ENCODE results near the gene PHF8. TPM values are rescaled to one million over a fixed set of nuclear protein-coding genes. Genes with fewer than 3 reads are reported as not detected.

Gene PHF8
- total RNA-seq, 1 donor from 2014 or later: 41.8 TPM

DNA sequence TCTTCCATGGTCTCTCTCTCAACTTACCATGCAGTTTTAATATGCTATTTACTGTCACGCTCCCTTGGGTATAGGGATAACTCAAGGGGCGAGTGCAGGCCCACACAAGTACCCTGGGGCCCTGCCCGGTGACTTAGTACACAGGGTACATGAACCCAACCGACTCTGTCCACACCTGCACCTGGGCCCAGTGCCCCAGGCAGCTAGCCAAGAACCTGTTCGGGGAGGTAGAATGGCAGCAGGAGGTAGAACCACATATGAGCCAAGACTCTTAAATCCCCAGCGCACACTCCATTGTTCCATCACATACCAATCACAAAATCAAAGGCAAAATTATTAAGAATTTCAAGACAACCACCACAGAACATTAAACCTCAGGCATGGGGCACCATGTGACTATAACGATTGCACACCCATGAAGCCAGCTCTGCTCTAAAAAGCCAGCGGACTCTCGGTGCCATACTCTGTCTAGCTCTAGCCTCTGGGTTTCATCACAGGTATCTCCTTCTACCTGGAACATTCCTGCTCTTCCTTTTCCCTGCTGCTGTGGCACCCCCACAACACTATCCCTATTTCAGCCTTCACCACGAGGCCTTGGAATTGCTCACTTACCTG is 14.6 kb downstream of the PHF8 start:
- intact Hi-C loops (cut with micrococcal nuclease): no loop called here

DNA sequence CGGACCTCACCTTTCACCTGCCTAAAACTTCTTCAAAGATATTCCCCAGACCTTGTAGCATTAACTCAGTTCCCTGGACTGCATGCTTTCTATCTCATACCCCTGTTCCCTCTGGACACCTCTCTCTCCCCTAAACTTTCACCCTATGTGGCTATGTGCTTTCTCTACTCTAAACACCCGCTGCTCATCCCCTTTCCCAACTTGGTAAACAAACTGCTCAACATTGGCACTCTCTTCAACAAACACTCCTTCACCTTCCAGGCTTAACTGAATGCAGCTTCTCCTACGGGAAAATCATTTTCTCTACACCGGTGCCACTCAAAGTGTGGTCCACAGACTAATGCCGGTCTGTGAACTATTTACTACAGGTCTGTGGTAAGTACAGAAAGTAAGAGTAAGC is 19.9 kb downstream of the PHF8 start:
- intact Hi-C loops (cut with micrococcal nuclease): no loop called here

DNA sequence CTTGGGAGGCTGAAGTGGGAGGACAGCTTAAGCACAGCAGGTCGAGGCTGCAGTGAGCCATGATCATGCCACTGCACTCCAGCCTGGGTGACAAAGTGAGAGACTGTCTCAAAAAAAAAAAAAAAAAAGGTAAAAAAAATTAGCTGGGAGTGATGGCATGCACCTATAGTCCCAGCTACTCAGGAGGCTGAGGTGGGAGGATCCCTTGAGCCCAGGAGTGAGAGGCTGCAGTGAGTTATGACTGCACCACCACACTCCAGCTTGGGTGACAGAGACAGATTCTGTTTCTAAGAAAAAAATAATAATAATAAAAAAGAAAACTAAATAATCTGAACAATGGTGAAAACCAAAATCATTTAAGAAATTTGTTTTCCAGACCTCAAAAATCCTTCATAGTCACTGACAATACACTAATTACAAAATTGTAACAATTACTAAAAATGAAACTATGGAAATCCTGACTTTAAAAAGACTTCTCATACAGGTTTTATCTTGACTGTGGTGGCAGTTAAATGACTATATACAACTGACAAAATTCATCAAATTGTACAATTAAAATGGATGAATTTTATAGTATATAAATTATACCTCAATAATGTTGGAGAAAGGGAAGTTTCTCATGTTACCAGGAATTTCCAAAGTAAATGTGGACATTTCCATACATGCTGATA is 31.3 kb downstream of the PHF8 start:
- intact Hi-C loops (cut with micrococcal nuclease): no loop called here

DNA sequence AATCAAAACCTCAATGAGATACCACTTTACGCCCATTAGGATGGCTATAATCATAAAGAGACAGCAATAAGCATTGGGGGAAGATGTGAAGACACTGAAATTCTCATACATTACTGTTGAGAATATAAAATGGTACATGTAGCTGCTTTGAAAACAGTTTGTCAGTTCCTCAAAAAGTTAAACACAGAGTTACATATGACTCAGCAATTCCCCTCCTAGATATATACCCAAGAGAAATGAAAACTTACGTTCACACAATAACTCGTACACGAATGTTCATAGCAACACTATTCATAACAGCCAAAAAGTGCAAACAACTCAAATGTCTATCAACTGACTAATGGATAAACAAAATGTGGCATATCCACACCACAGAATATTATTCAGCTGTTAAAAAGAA is 36.6 kb downstream of the PHF8 start:
- intact Hi-C loops (cut with micrococcal nuclease): no loop called here

DNA sequence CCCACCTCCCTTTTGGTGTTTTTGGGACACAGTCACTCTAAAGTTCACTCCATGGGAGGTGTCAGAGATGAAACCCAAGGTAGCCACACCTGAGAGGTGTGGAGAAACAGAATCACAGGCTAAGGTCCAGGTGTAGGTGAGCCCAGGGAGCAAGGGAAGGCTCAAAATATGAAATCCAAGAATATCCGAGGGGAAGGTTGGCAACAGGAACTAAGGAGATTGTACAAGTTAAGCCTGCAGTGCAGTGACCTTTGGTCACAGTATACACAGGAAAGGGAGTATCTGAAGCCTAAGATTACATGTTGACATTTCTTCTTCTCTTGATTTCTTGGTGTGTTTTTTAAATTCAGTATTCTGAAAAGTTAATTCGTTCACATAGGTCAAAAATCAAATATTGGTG is 46.5 kb downstream of the PHF8 start:
- intact Hi-C loops (cut with micrococcal nuclease): no loop called here

DNA sequence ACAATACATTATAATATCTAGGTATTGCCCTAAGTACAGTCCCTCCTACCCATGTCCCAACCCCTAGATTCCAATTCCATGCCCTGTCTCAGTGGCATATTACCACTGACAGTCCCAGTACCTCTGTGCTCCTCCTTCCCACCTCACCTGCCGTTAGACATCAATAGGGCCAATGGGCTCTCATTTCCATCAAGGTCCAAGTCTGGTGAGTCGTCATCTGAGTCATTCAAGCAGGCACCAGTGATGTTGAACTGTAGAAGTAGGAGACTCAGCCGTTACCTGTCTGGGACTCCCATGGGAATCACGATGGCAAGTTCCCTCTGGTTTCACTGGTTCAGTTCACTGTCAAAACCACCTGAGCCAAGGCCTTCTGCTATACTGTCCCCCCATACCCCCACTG is 51.7 kb downstream of the PHF8 start:
- intact Hi-C loops (cut with micrococcal nuclease): no loop called here

DNA sequence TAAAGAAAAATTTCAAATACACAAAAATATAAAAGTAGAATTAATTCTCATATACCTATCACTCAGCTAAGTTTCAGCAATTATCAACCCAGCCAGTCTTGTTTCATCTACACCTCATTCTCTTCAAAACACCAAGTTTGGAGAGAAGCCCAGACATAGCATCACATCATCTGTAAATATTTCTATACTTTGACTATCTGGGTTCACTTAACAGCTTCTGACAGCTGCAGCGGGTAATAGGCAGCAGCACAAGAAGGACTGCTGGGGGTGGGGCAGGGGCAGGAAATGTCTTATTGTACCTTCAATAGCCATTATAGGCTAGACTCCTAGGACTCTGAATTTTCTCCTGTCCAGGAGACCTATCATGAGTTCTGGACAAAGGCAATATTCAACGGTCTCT is 54.1 kb downstream of the PHF8 start:
- intact Hi-C loops (cut with micrococcal nuclease): no loop called here

DNA sequence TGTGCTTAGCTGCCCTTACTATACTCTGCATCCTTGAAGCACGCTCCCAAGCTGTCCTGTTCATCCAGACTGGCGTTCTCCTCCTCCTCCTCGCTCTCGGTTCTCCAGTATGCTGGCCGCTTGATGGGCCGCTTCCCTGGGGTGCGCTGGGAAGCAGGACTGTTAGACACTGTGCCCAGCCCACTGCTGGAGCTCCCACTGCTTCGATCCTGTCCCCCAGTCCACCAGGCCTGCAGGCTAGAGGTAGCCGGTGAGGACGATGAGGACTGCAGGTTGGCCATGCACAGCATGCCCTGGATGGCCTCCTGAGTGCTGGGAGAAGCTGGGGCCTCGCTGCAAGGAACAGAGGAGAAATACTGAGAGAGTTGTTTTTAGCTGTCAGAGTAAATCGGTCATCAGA is 59.4 kb downstream of the PHF8 start:
- intact Hi-C loops (cut with micrococcal nuclease): no loop called here

DNA sequence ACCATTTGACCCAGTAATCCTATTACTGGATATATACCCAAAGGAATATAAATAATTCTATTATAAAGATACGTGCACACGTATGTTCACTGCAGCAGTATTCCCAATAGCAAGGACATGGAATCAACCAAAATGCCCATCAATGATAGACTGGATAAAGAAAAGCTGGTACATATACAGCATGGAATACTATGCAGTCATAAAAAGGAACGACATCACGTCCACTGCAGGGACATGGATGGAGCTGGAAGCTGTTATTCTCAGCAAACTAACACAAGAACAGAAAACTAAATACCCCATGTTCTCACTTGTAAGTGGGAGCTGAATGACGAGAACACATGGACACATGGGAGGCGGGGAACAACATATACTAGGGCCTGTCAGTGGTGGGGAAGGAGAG is 69.7 kb downstream of the PHF8 start:
- intact Hi-C loops (cut with micrococcal nuclease): no loop called here

DNA sequence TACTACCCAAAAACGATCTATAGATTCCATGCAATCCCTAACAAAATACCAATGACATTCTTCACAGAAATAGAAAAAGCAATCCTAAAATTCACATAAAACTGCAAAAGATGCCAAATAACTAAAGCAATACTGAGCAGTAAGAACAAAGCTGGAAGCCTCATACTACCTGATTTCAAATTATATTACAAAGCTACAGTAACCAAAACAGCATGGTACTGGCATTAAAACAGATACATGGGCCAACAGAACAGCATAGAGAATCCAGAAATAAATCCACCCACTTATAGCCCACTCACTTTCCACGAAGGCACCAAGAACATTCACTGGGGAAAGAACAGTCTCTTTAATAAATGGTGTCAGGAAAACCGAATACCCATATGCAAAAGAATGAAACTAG is 74.7 kb downstream of the PHF8 start:
- intact Hi-C loops (cut with micrococcal nuclease): no loop called here

DNA sequence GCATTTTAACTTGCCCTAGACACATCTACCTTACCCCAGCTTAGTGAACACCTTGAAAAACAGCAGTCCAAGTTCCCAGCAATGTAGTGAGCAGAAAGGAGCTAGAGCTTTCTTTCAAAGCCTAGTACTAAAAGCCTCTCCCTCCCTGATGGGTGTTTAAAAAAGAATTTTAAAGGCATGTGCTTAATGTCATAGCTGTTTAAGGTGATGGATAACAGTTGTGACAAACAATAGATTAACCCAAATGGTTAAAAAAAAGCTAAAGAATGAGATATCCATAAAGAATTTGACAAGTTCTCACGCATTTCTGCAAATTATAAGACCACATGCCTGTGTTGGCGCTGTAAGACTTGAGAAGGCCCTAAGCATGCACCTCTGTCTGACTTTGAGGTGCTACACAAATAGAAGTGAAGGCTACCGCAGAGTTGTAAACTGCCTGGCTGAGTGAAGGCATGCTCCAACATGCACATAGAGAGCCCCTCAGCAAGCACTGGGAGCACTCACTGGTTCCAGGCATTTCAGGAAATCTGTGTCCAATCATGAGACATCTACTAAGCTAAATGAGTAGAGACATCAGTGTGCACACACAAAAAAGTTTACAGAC is 94.0 kb downstream of the PHF8 start:
- intact Hi-C loops (cut with micrococcal nuclease): no loop called here

DNA sequence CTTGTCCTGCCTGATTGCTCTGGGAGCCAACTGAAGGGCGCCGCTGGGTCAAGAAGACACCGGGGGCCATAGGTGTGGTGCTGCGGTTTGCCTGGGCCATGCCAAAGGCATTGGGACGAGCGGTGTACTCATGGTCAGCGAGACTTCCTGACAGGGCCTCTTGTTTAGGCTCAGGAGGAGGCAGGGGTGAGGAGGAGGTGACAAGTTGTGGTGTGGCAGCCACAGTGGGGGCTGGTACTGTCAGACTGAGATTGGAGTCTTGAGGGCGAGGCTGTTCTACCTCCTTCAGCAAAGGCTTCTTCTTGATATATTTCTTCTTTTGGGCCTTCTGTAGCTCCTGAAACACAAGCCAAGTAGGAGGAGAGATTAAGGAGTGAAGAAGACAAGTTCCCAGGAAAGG is 104.1 kb downstream of the PHF8 start:
- intact Hi-C loops (cut with micrococcal nuclease): no loop called here

DNA sequence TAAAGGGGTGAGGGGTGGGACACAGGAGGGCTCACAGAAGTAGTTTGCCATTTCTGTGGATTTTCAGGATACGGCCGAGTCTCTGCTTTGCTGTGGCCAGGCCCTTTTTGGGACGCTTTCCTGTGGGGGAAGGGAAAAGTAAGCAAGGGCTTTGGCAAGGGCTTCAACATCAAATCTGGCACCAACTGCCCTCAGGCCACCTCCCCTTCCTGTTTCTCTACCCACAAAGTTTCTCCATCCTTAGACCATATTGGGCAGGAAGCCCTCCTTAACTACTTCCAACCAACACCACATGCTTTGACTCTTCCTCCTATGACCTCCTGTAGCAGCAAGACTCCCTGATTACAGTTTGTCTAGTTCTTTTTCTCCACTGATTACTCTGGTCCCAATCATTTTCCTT is 105.1 kb downstream of the PHF8 start:
- intact Hi-C loops (cut with micrococcal nuclease): no loop called here

DNA sequence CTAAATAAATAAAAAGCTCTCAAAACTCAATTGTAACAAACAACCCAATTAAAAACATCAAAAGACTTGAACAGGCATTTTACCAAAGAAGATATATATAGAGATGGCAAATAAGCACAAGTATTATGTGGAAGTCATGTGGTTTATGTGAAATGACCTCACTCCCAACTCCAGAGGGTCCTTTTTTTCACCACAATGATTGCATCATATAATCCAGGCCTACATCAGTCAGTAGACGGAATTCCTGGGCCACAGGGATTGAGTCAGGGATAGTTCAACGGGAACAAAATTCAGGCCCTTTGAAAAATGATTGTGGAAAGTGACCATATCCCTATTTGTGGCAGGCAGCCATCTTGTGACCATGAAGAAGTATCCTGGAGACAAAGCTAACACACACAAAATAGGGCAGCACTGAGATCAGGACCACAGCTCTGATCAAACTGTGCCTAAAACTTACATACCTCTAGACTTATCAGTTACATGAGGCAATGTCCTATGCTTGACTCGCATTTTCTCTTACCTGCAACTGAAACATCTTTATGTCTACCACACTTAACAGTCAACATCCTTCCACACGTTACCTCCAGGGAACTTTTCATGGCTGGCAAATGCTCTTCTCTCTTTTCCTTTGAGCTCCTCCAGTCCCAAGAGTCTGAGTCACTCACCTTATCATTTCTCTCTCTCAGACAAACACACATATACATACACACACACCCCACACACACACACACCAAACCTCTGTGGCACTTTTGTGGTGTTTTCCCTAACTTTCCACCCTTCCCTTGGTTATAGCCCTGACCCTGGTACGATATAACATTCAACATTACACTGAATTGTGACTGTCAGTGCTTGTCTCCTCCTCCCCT is 113.5 kb downstream of the PHF8 start:
- intact Hi-C loops (cut with micrococcal nuclease): no loop called here

DNA sequence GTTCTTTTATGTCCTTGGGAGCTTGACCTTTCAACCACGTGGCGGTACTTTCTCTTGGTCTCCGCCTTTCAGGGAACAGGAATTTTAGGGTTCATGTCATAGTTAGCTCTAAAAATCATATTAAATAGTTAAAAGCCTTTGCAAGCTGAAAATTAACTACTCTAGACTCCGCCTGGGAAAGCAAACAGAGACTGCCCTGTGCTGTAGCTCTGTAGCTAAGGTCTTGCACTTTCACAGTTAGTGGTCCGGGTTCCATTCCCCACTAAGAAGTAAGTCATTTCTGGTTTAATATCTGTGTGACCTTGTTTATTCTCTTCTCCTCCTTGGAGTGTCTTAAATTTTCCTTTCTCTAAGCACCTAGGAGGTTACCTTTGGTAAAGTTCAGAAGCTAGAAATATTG is 118.2 kb downstream of the PHF8 start:
- intact Hi-C loops (cut with micrococcal nuclease): no loop called here

DNA sequence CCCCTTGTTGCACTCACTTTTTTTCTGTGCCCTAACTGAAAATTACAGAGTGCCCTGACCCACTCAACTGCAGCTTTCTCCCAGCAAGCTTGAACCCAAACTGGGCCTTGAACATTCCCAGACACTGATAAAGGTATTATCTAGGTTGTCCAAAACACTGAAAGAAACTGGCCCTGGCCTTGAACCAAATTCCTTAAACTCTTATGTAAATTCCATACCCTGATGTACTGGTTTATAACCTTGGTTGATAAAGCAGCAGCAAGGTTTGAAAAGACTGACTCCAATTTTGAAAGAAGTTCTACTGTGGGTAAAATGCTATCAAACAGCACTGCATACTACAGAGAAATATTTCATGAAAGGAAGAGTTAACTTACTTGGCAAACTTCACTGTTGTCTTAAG is 125.6 kb downstream of the PHF8 start:
- intact Hi-C loops (cut with micrococcal nuclease): no loop called here

DNA sequence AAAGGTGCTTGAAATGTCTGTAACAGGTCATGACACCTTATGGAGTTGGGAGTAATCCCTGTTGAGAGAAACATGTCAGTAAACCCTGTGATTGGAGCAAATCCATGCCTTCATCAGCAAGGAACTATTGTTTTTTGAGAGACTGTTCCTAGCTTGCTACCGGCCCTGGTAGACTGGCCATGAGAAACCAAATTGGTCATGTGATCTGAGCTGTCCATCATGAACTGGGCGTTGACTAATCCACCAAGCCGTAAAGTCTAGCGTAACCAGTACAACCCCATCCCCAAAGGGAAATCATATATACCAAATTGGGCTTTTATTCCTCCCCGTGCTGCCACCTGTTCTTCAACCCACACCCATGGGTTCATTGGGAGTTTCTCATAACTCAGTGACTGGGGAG is 143.7 kb downstream of the PHF8 start:
- intact Hi-C loops (cut with micrococcal nuclease): no loop called here

DNA sequence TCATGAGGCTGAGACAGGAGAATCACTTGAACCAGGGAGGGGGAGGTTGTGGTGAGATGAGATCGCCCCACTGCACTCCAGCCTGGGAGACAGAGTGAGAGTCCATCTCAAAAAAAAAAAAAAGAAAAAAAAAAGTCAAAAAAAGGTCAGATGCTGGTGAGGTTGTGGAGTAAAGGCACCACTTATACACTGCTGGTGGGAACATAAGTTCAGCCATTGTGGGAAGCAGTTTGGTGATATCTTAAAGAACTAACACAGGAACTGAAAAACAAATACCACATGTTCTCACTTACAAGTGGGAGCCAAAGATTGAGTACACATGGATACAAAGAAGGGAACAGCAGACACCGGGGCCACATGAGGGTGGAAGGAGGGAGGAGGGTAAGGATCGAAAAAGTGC is 149.0 kb downstream of the PHF8 start:
- intact Hi-C loops (cut with micrococcal nuclease): no loop called here

Data from T-helper 2 cell treated with Interferon-gamma antibody and Interleukin-4, amounts not matched to agents 100 ng/mL and 5 ng/mL, for 36 hours (primary cell).